Measurements from ENCODE around the gene DOK4. TPM values are rescaled to one million over a fixed set of nuclear protein-coding genes. Genes with fewer than 3 reads are reported as not detected.
A peak's percentile ranks its signal among the peaks of the same experiment; 100 is the strongest.

Gene DOK4
- total and polyA plus RNA-seq, 4 donors, result 26.4 to 54.1 (median 40.0) TPM

DNA sequence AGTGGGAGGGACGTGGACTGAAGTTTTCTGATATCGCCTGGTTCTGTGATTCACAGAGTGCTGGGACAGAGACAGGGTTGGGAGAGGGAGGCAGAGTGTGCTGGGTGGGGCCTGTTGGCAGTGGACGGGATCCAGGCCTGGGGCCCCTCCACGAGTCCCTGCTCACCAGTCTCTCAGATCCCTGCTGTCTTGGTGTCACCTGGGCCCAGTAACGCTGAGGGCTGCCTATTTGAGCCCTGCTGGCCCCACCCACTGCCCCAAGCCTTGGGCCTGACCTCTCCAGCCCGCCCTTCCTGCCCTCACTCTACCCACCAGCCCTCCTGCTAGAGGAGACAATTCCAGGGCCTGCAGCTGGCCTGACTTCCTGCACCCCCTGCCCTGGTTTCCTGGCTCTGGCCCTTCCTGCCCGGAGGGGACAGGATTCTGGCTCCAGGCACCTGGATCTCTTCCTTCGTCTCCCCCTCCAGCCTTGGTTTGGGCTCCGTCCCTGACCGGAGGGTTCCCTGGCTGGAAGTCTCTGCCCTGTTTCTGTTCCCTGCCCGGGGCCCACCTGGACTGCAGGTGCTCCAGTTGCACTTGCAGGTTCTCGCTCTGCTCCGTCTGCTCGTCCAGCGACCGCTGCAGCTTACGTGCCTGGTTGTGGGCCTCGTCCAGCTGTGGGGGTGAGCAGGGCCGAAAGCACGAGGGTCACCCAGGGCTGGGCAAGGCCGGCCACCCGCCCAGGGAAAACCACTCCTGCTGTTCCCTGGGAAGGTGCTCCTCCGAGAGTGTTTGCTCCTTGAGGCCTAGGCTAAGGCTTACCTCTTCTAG is 28.7 kb upstream of the DOK4 start:
- H3K36me3 ChIP-seq (ENCODE audit: control insufficient read depth in 1 of 2, insufficient read depth in 2 of 2, low read length in 1 of 2), result no peaks in the 10 kb centered on the region
- H3K27me3 ChIP-seq (ENCODE audit: control insufficient read depth in 1 of 2, insufficient read depth in 2 of 2, low read length in 1 of 2), result no peaks in the 10 kb centered on the region
- ATAC-seq (ENCODE audit: low FRiP score) (no peak), DNase-seq (no peak)
- WGBS, 2 donors, result 89 to 91% methylated on average over 22 to 23 of the region's 23 CpGs
- no peaks in the 10 kb centered on the region for H3K9me3 ChIP-seq (ENCODE audit: control insufficient read depth, low read length)
- intact Hi-C loops (cut with DNase I), result loop anchor here (5.0 kb wide), 2 partner anchors 53 to 73 kb away; partner anchors contain the start of gene POLR2C (in 1 of the 2)
- no peak overlapping the region for H3K4me3 ChIP-seq (ENCODE audit: low read length in 2 of 2)
- no peaks in the 10 kb centered on the region for H3K4me1 ChIP-seq (ENCODE audit: control insufficient read depth in 1 of 2, insufficient read depth in 2 of 2, low read length in 2 of 2)
- H3K27ac ChIP-seq (ENCODE audit: low read depth in 1 of 2, low read length in 2 of 2), result no peak overlapping the region

- ATAC-seq (ENCODE audit: low FRiP score), result no peak
Observed at GRCh38 chr16:57514371-57514770, 28.1 kb upstream of the DOK4 start.

DNA sequence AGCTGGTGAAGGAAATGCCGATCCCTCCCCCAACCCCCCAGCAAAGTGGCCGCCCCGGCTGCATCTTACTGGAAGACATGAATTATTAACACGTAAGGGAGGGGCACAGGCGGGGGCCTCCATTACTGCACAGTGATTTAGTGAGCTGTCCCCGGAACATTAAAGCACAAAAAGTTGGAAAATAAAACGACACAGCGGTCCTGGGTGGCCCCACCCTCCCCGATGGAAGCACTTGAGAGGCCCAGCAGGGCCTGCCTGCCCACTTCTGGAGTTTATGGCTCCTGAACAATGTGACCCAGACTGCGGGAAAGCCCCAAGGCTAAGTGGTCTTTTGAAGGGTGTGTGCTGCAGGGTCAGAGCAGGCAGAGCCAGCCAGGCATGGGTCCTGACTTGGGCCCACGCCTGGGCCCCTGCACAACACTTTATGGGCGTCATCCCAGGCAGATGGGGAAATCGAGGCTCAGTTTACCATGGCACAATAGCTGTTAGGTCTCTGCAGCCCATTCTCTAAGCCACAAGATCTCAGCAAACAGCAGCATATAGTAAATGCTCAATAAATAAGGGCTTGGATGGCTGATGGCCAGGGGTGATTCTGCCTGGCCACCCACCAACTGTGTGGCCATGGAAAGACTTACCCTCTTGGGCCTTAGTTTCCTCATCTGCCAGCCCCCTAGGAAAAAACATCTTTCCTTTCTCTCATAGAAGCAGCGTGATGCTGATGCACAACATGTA is 27.2 kb upstream of the DOK4 start:
- Histone ChIP-seq H3K27me3 (ENCODE audit: control insufficient read depth in 1 of 2, insufficient read depth in 2 of 2, low read length in 1 of 2) (no peaks in the 10 kb centered on the region), H3K4me1 (ENCODE audit: control insufficient read depth in 1 of 2, insufficient read depth in 2 of 2, low read length in 2 of 2) (no peaks in the 10 kb centered on the region), H3K9me3 (ENCODE audit: control insufficient read depth, low read length) (no peaks in the 10 kb centered on the region), H3K27ac (ENCODE audit: low read depth in 1 of 2, low read length in 2 of 2) (no peak overlapping the region), H3K4me3 (ENCODE audit: low read length in 2 of 2) (no peak overlapping the region), H3K36me3 (ENCODE audit: control insufficient read depth in 1 of 2, insufficient read depth in 2 of 2, low read length in 1 of 2) (no peaks in the 10 kb centered on the region)
- 66 to 71% methylated on average over 14 of the region's 14 CpGs for WGBS, 2 donors
- DNase-seq (no peak), ATAC-seq (ENCODE audit: low FRiP score) (no peak)
- intact Hi-C loops (cut with DNase I), result no loop called here

More at GRCh38 chr16:57514371-57514770, 28.1 kb upstream of the DOK4 start:
- intact Hi-C loops (cut with DNase I), result no loop called here
- Histone ChIP-seq H3K27me3 (ENCODE audit: control insufficient read depth in 1 of 2, insufficient read depth in 2 of 2, low read length in 1 of 2) (no peaks in the 10 kb centered on the region), H3K27ac (ENCODE audit: low read depth in 1 of 2, low read length in 2 of 2) (no peak overlapping the region), H3K4me1 (ENCODE audit: control insufficient read depth in 1 of 2, insufficient read depth in 2 of 2, low read length in 2 of 2) (no peaks in the 10 kb centered on the region), H3K4me3 (ENCODE audit: low read length in 2 of 2) (no peak overlapping the region), H3K36me3 (ENCODE audit: control insufficient read depth in 1 of 2, insufficient read depth in 2 of 2, low read length in 1 of 2) (no peaks in the 10 kb centered on the region), H3K9me3 (ENCODE audit: control insufficient read depth, low read length) (no peaks in the 10 kb centered on the region)
- DNase-seq, result no peak
- 77 to 93% methylated on average over 4 of the region's 4 CpGs for WGBS, 2 donors

DNA sequence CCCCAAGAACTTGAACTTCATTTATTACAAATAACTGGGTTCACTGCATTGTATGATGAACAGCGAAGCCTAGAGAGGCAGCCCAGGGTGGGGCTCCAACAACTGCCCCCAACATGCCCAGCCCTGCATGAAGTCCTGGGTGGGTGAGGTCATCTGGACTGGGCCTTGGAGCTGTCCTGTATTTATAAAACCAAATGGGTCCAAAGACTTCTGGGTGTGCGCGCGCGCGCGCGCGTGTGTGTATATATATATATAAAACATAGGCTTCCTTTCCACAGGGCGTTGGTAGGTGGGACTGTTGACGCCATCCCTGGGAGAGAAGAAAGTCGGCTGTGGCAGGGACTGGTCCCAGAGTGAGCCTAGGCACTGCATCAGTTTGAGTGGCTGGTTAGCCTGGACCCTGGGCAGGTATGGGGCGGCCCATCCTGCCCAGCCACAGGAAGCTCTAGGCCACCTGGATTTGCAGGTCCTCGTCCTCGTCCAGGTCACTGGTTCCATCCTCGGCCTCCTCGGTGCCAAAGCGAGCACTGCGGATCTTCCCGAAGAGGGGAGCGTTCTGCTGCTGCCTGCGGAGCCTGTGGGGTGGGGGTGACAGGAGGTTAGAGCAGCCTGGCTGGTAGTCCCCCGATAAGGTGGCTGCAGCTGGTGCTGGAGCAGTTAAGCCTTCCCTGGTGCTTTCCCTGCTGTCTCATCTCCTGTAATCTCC is 26.2 kb upstream of the DOK4 start:
- Histone ChIP-seq H3K9me3 (ENCODE audit: control insufficient read depth, low read length) (no peaks in the 10 kb centered on the region), H3K4me1 (ENCODE audit: control insufficient read depth in 1 of 2, insufficient read depth in 2 of 2, low read length in 2 of 2) (no peaks in the 10 kb centered on the region), H3K36me3 (ENCODE audit: control insufficient read depth in 1 of 2, insufficient read depth in 2 of 2, low read length in 1 of 2) (no peaks in the 10 kb centered on the region), H3K4me3 (ENCODE audit: low read length in 2 of 2) (no peak overlapping the region), H3K27me3 (ENCODE audit: control insufficient read depth in 1 of 2, insufficient read depth in 2 of 2, low read length in 1 of 2) (no peaks in the 10 kb centered on the region), H3K27ac (ENCODE audit: low read depth in 1 of 2, low read length in 2 of 2) (no peak overlapping the region)
- intact Hi-C loops (cut with DNase I), result no loop called here
- DNase-seq (no peak), ATAC-seq (ENCODE audit: low FRiP score) (peak; percentile 30)
- WGBS, 2 donors, result 92 to 94% methylated on average over 23 of the region's 23 CpGs

GRCh38 chr16:57510016-57510871 is 24.0 kb upstream of the DOK4 start:
- ATAC-seq (ENCODE audit: low FRiP score) (no peak), DNase-seq (no peak)
- no peak overlapping the region for H3K4me3 ChIP-seq (ENCODE audit: low read length in 2 of 2)
- no peak overlapping the region for H3K27ac ChIP-seq (ENCODE audit: low read depth in 1 of 2, low read length in 2 of 2)
- intact Hi-C loops (cut with DNase I), result no loop called here
- H3K4me1 ChIP-seq (ENCODE audit: control insufficient read depth in 1 of 2, insufficient read depth in 2 of 2, low read length in 2 of 2), result no peaks in the 10 kb centered on the region
- 51 to 59% methylated on average over 10 of the region's 10 CpGs for WGBS, 2 donors
- no peaks in the 10 kb centered on the region for H3K27me3 ChIP-seq (ENCODE audit: control insufficient read depth in 1 of 2, insufficient read depth in 2 of 2, low read length in 1 of 2)
- no peaks in the 10 kb centered on the region for H3K9me3 ChIP-seq (ENCODE audit: control insufficient read depth, low read length)
- H3K36me3 ChIP-seq (ENCODE audit: control insufficient read depth in 1 of 2, insufficient read depth in 2 of 2, low read length in 1 of 2), result no peaks in the 10 kb centered on the region

GRCh38 chr16:57509231-57509923 is 23.1 kb upstream of the DOK4 start:
- no peak for ATAC-seq (ENCODE audit: low FRiP score)
- no peaks in the 10 kb centered on the region for H3K9me3 ChIP-seq (ENCODE audit: control insufficient read depth, low read length)
- H3K4me3 ChIP-seq (ENCODE audit: low read length in 2 of 2), result no peak overlapping the region
- intact Hi-C loops (cut with DNase I), result no loop called here
- H3K36me3 ChIP-seq (ENCODE audit: control insufficient read depth in 1 of 2, insufficient read depth in 2 of 2, low read length in 1 of 2), result no peaks in the 10 kb centered on the region
- no peaks in the 10 kb centered on the region for H3K4me1 ChIP-seq (ENCODE audit: control insufficient read depth in 1 of 2, insufficient read depth in 2 of 2, low read length in 2 of 2)
- no peaks in the 10 kb centered on the region for H3K27me3 ChIP-seq (ENCODE audit: control insufficient read depth in 1 of 2, insufficient read depth in 2 of 2, low read length in 1 of 2)
- no peak overlapping the region for H3K27ac ChIP-seq (ENCODE audit: low read depth in 1 of 2, low read length in 2 of 2)
- DNase-seq, result no peak
- 40 to 44% methylated on average over 12 of the region's 12 CpGs for WGBS, 2 donors

DNA sequence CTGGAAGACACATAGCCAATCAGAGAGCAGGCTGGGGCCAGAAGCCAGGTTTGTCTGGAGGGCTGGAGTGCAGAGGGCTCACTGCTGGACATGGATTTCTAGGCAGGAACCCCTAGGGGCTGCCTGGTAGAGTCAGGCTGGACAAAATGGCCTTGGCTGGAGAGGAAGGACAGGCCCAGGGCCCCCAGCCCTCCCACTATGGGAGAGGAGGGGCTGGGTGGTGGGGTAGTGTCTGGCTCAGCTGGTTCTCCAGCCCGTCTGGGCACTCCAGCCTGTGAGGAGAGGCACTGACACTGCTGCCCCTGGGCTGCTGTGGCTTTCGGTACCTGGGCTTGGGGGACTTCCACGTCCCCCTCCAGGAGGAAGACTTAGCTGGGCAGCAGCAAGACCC is 21.7 kb upstream of the DOK4 start:
- Histone ChIP-seq H3K4me1 (ENCODE audit: control insufficient read depth in 1 of 2, insufficient read depth in 2 of 2, low read length in 2 of 2) (no peaks in the 10 kb centered on the region), H3K27me3 (ENCODE audit: control insufficient read depth in 1 of 2, insufficient read depth in 2 of 2, low read length in 1 of 2) (no peaks in the 10 kb centered on the region), H3K9me3 (ENCODE audit: control insufficient read depth, low read length) (no peaks in the 10 kb centered on the region), H3K4me3 (ENCODE audit: low read length in 2 of 2) (no peak overlapping the region), H3K36me3 (ENCODE audit: control insufficient read depth in 1 of 2, insufficient read depth in 2 of 2, low read length in 1 of 2) (no peaks in the 10 kb centered on the region), H3K27ac (ENCODE audit: low read depth in 1 of 2, low read length in 2 of 2) (no peak overlapping the region)
- DNase-seq (no peak), ATAC-seq (ENCODE audit: low FRiP score) (no peak)
- 90 to 97% methylated on average over 3 of the region's 3 CpGs for WGBS, 2 donors
- intact Hi-C loops (cut with DNase I), result no loop called here

All from aorta (tissue), 5 donors.